PC-3 (cell line): ENCODE data around the gene DSCAM.

ENCODE experiments used
- EZH2phosphoT487 ChIP-seq: fragments of 300-600 bp; sonication (generic); IDR thresholded peaks from 2 replicates; pipeline ENCODE4 v1.6.1; 2018; ENCODE audit warnings: mild to moderate bottlenecking, antibody characterized with exemption, low read length, borderline replicate concordance
- TF ChIP-seq, protein P1 (sequence below): fragments of 300-600 bp; sonication (generic); conservative IDR thresholded peaks from 2 replicates; pipeline ENCODE4 v1.5.1; 2017; ENCODE audit warnings: antibody characterized with exemption, low read depth, mild to moderate bottlenecking, low read length

DNA sequence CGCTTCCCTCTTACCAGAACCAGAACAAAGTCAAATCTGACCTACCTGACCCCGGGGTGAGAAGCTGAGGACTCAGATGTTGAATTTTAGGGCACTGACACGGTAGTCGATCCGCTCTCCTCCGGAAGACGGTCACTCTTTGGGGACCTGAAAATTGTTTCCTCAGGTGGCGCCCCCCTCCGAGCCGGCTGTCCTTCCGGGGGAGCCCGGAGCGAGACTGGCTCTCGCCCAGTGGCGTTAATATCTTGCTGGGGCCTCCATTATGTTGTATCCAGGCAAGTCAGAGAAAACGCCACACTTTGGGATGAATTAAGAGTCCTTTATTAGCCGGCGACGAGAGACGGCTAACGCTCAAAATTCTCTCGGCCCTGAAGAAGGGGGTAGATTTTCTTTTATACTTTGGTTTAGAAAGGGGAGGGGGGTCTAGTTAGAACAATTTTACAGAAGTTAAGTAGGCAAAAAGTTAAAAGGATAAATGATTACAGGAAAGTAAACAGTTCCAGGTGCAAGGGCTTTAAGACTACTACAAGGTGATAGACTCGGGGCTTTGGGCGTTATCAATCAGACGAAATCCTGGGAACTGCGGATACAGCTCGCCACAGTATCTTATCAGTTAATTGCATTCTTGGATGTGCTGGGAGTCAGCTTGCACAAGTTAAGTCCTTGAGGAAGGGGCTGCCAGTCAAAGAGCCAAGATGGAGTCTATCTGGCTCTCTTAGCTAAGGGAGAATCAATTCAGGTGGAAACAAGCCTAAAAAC, 269.5 kb downstream of the DSCAM start:
- TF ChIP-seq EZH2phosphoT487, result no peak
- TF ChIP-seq, protein P1, sequence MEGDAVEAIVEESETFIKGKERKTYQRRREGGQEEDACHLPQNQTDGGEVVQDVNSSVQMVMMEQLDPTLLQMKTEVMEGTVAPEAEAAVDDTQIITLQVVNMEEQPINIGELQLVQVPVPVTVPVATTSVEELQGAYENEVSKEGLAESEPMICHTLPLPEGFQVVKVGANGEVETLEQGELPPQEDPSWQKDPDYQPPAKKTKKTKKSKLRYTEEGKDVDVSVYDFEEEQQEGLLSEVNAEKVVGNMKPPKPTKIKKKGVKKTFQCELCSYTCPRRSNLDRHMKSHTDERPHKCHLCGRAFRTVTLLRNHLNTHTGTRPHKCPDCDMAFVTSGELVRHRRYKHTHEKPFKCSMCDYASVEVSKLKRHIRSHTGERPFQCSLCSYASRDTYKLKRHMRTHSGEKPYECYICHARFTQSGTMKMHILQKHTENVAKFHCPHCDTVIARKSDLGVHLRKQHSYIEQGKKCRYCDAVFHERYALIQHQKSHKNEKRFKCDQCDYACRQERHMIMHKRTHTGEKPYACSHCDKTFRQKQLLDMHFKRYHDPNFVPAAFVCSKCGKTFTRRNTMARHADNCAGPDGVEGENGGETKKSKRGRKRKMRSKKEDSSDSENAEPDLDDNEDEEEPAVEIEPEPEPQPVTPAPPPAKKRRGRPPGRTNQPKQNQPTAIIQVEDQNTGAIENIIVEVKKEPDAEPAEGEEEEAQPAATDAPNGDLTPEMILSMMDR, result no peak
